Measurements from ENCODE around the gene ASPG. TPM values are rescaled to one million over a fixed set of nuclear protein-coding genes. Genes with fewer than 3 reads are reported as not detected.

The ASPG gene
- total RNA-seq, 1 experiment from 2014 or later: 3.4 TPM

DNA sequence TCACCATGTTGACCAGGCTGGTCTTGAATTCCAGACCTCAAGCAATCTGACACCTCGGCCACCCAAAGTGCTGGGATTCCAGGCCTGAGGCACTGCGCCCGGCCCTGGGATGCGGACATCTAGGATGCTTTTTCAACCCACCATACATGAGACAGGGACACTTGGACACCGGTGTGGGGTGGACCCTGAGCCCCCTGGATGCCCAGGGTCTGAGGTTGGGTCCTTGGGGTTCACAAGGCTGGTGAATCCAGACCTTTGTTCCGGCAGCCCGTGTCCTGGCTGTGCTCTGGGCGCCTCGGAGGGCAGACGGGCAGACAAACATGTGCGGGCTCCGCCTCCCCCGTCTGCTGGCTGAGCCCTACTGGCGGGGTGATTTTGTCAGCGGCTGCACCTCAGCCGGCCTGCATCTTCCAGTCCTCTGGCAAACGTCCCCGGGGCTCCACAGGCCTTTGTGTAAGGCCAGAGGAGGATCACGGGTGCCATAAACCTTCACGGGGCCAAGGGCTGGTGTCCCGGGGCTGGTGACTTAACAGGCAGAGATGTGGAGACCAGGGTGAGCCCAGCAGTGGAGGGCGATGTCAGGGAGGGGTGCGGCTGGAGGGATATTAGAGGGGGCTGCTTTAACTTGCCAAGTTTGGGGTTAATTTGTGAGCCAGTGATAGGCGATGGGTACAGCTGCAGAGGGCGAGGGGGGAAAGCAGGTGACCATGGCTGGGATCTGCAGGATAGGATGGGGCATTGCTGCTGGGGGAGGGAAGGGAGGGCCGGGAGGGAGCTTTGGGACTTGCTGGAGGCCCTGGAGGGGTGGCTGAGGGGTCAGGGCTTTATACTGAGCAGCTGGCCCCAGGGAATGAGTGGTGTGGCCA is 5.8 kb downstream of the ASPG start:
- Mint-ChIP-seq H3K9me3 (no peaks in the 10 kb centered on the region), H3K4me3 (no peak overlapping the region), H3K27me3 (ENCODE audit: low read depth) (no peaks in the 10 kb centered on the region), H3K36me3 (no peaks in the 10 kb centered on the region), H3K27ac (no peak overlapping the region), H3K4me1 (peaks cover 5% of the 10 kb centered on the region)
- DNase-seq (ENCODE audit: low spot score) (peak; percentile 16), ATAC-seq (no peak)
- TF ChIP-seq MXD4 (CRISPR knock-in tag; IDR thresholded peaks at IDR 0.05; ENCODE audit: borderline replicate concordance): no peak
- CTCF ChIA-PET: interaction anchor here (5.4 kb wide), 1 partner anchor 14 kb away, joined by 42 read pairs; no protein-coding TSS in a partner anchor
- POLR2A ChIA-PET: no interaction called here

GRCh38 chr14:104091927-104092771 is 6.6 kb downstream of the ASPG start:
- Mint-ChIP-seq H3K9me3 (no peaks in the 10 kb centered on the region), H3K4me1 (peaks cover 5% of the 10 kb centered on the region), H3K36me3 (no peaks in the 10 kb centered on the region), H3K27me3 (ENCODE audit: low read depth) (no peaks in the 10 kb centered on the region), H3K27ac (no peak overlapping the region), H3K4me3 (no peak overlapping the region)
- TF ChIP-seq NR1H2 (CRISPR knock-in tag; IDR thresholded peaks at IDR 0.05) (no peak), ZNF263 (CRISPR knock-in tag; IDR thresholded peaks at IDR 0.05; ENCODE audit: low read depth) (no peak), NFE2L1 (CRISPR knock-in tag; IDR thresholded peaks at IDR 0.05) (no peak), ATF1 (CRISPR knock-in tag; IDR thresholded peaks at IDR 0.05) (no peak), ZNF416 (CRISPR knock-in tag; IDR thresholded peaks at IDR 0.05) (no peak), ZNF232 (CRISPR knock-in tag; IDR thresholded peaks at IDR 0.05) (no peak), ZNF396 (CRISPR knock-in tag; IDR thresholded peaks at IDR 0.05; ENCODE audit: borderline replicate concordance) (no peak), RORB (CRISPR knock-in tag; IDR thresholded peaks at IDR 0.05) (no peak), STAT6 (CRISPR knock-in tag; conservative IDR thresholded peaks at IDR 0.05; ENCODE audit: low read depth) (no peak), ZMAT4 (CRISPR knock-in tag; IDR thresholded peaks at IDR 0.05) (no peak), NFATC4 (CRISPR knock-in tag; IDR thresholded peaks at IDR 0.05) (no peak), ZNF121 (CRISPR knock-in tag; IDR thresholded peaks at IDR 0.05) (no peak), ZNF671 (CRISPR knock-in tag; IDR thresholded peaks at IDR 0.05) (no peak)
- TF ChIP-seq, protein P1, sequence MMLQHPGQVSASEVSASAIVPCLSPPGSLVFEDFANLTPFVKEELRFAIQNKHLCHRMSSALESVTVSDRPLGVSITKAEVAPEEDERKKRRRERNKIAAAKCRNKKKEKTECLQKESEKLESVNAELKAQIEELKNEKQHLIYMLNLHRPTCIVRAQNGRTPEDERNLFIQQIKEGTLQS (CRISPR knock-in tag; conservative IDR thresholded peaks at IDR 0.05): no peak
- TF ChIP-seq, protein P2, sequence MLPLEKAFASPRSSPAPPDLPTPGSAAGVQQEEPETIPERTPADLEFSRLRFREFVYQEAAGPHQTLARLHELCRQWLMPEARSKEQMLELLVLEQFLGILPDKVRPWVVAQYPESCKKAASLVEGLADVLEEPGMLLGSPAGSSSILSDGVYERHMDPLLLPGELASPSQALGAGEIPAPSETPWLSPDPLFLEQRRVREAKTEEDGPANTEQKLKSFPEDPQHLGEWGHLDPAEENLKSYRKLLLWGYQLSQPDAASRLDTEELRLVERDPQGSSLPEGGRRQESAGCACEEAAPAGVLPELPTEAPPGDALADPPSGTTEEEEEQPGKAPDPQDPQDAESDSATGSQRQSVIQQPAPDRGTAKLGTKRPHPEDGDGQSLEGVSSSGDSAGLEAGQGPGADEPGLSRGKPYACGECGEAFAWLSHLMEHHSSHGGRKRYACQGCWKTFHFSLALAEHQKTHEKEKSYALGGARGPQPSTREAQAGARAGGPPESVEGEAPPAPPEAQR (CRISPR knock-in tag; IDR thresholded peaks at IDR 0.05): no peak
- TF ChIP-seq, protein P3, sequence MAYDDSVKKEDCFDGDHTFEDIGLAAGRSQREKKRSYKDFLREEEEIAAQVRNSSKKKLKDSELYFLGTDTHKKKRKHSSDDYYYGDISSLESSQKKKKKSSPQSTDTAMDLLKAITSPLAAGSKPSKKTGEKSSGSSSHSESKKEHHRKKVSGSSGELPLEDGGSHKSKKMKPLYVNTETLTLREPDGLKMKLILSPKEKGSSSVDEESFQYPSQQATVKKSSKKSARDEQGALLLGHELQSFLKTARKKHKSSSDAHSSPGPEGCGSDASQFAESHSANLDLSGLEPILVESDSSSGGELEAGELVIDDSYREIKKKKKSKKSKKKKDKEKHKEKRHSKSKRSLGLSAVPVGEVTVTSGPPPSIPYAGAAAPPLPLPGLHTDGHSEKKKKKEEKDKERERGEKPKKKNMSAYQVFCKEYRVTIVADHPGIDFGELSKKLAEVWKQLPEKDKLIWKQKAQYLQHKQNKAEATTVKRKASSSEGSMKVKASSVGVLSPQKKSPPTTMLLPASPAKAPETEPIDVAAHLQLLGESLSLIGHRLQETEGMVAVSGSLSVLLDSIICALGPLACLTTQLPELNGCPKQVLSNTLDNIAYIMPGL (CRISPR knock-in tag; IDR thresholded peaks at IDR 0.05): no peak
- CTCF ChIA-PET: interaction anchor here (0.9 to 5.4 kb wide), 3 partner anchors 7 to 15 kb away, joined by 3 to 44 read pairs (median 42); no protein-coding TSS in a partner anchor
- no peak for ATAC-seq
- POLR2A ChIA-PET: no interaction called here
- DNase-seq (ENCODE audit: low spot score): peak; percentile 7
